WTC11 (cell line): Measurements from ENCODE around the gene SLC39A5. TPM values are rescaled to one million over a fixed set of nuclear protein-coding genes. Genes with fewer than 3 reads are reported as not detected.

Experiments used
- ATAC-seq: fragments of 200-7000 bp; cut with Tn5 transposase; 2 replicates; pipeline ENCODE4 v1.10.0; 2021; ENCODE audit warnings: mild to moderate bottlenecking, moderate library complexity
- CTCF ChIA-PET: fragments of 300-600 bp; sonication (Branson Sonifier 250); formaldehyde crosslinking; loops from one replicate; lab custom pipeline; 2021; ENCODE audit warnings: antibody characterized with exemption; lab: Charles Lee
- POLR2A ChIA-PET: fragments of 350-600 bp; sonication (Branson Sonifier 250); formaldehyde crosslinking; loops from one replicate; lab custom pipeline; 2021; ENCODE audit warnings: antibody characterized with exemption; lab: Charles Lee
- DNase-seq: peaks from one replicate; pipeline ENCODE4 v3.0.0; 2021; ENCODE audit warnings: low spot score
- H3K27ac Mint-ChIP-seq: 2 replicates; pipeline ENCODE4 v1.8.0; 2021; ENCODE audit warnings: mixed read lengths
- H3K27me3 Mint-ChIP-seq: 2 replicates; pipeline ENCODE4 v1.8.0; 2021; ENCODE audit warnings: low read depth, mild to moderate bottlenecking, moderate library complexity, mixed read lengths
- H3K36me3 Mint-ChIP-seq: 2 replicates; pipeline ENCODE4 v1.8.0; 2021; ENCODE audit warnings: mixed read lengths
- H3K4me1 Mint-ChIP-seq: 2 replicates; pipeline ENCODE4 v1.8.0; 2022; ENCODE audit warnings: mixed read lengths
- H3K4me3 Mint-ChIP-seq: 2 replicates; pipeline ENCODE4 v1.8.0; 2021; ENCODE audit warnings: mild to moderate bottlenecking, moderate library complexity, mixed read lengths
- H3K9me3 Mint-ChIP-seq: 2 replicates; pipeline ENCODE4 v1.8.0; 2021; ENCODE audit warnings: mixed read lengths
- ETV6 ChIP-seq: sonication (generic); formaldehyde crosslinking; IDR thresholded peaks from 2 replicates; pipeline ENCODE4 v1.8.1; 2022; ENCODE audit warnings: mild to moderate bottlenecking, missing genetic modification reagents
- FOXP1 ChIP-seq: sonication (generic); formaldehyde crosslinking; IDR thresholded peaks from 2 replicates; pipeline ENCODE4 v1.8.0; 2022; ENCODE audit warnings: missing genetic modification reagents, mild to moderate bottlenecking, moderate library complexity, borderline replicate concordance
- NR3C1 ChIP-seq: sonication (generic); formaldehyde crosslinking; conservative IDR thresholded peaks from 2 replicates; pipeline ENCODE4 v1.8.1; 2023; ENCODE audit warnings: low read depth, mild to moderate bottlenecking, missing genetic modification reagents
- RORB ChIP-seq: fragments of 250-450 bp; sonication (Bioruptor Pico); IDR thresholded peaks from 2 replicates; pipeline ENCODE4 v1.9.0; 2021; ENCODE audit warnings: mild to moderate bottlenecking
- ZNF138 ChIP-seq: sonication (generic); formaldehyde crosslinking; conservative IDR thresholded peaks from 2 replicates; pipeline ENCODE4 v1.8.1; 2022; ENCODE audit warnings: mild to moderate bottlenecking, moderate library complexity, missing genetic modification reagents
- ZNF263 ChIP-seq: sonication (generic); formaldehyde crosslinking; IDR thresholded peaks from 2 replicates; pipeline ENCODE4 v1.8.1; 2022; ENCODE audit warnings: low read depth, mild to moderate bottlenecking, moderate library complexity, missing genetic modification reagents
- total RNA-seq: library from RNA; stranded (reverse); gene quantifications from 3 replicates; pipeline ENCODE4 v1.2.3, GENCODE V29; 2021
- TF ChIP-seq, protein P1 (sequence below): sonication (generic); formaldehyde crosslinking; IDR thresholded peaks from 2 replicates; pipeline ENCODE4 v1.8.1; 2022; ENCODE audit warnings: mild to moderate bottlenecking, moderate library complexity, missing genetic modification reagents
- TF ChIP-seq, protein P2 (sequence below): sonication (generic); formaldehyde crosslinking; IDR thresholded peaks from 2 replicates; pipeline ENCODE4 v1.8.0; 2023; ENCODE audit warnings: missing genetic modification reagents
- TF ChIP-seq, protein P3 (sequence below): sonication (generic); formaldehyde crosslinking; IDR thresholded peaks from 2 replicates; pipeline ENCODE4 v1.8.1; 2023; ENCODE audit warnings: mild to moderate bottlenecking, moderate library complexity, missing genetic modification reagents
- TF ChIP-seq, protein P4 (sequence below): sonication (generic); formaldehyde crosslinking; IDR thresholded peaks from 2 replicates; pipeline ENCODE4 v1.8.0; 2023; ENCODE audit warnings: missing genetic modification reagents, mild to moderate bottlenecking, borderline replicate concordance
- TF ChIP-seq, protein P5 (sequence below): sonication (generic); formaldehyde crosslinking; IDR thresholded peaks from 2 replicates; pipeline ENCODE4 v1.8.0; 2022; ENCODE audit warnings: mild to moderate bottlenecking, missing genetic modification reagents
- TF ChIP-seq, protein P6 (sequence below): sonication (generic); formaldehyde crosslinking; IDR thresholded peaks from 2 replicates; pipeline ENCODE4 v1.8.0; 2023; ENCODE audit warnings: mild to moderate bottlenecking, missing genetic modification reagents
- TF ChIP-seq, protein P7 (sequence below): sonication (generic); formaldehyde crosslinking; IDR thresholded peaks from 2 replicates; pipeline ENCODE4 v1.8.1; 2022; ENCODE audit warnings: missing genetic modification reagents, borderline replicate concordance
- TF ChIP-seq, protein P8 (sequence below): sonication (generic); formaldehyde crosslinking; IDR thresholded peaks from 2 replicates; pipeline ENCODE4 v1.8.0; 2022; ENCODE audit warnings: mild to moderate bottlenecking, missing genetic modification reagents

The SLC39A5 gene
- total RNA-seq, 1 experiment from 2014 or later = 0.26 TPM

DNA sequence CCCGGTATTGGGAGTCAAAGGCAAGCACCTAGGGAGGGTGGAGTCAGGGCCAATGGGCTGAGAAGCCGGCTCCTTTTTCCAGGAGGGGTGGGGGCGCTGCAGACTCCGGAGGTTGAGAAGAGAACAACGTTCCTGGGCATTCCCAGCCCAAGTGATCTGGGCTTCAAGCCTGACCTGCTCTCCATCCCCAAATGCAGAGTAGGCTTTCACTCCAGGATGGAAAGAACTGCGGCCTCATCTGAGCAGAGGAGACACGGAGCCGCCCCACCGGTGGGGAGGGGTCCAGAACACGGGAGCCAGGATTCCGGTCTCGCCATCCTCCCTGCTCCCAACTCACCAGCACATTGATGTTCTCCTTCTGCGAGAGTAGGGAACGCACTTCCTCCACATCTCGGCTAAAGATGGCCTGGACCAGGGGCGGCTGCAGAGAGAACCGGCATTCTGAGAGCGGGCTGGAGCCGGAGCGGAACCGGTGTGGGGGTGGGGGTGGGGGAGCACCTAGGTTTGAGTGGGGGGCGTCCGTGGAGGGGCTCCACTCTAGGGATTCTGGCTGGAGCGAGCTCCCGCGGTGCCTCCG lies 27.7 kb downstream of the SLC39A5 start:
- ChIA-PET POLR2A (interaction anchor here (0.6 to 2.9 kb wide), 7 partner anchors 10 to 154 kb away, joined by 3 to 16 read pairs (median 3); partner anchors contain the start of genes COQ10A, PAN2, RNF41 and SMARCC2), CTCF (interaction anchor here (0.6 to 4.9 kb wide), 32 partner anchors 10 to 379 kb away, joined by 3 to 66 read pairs (median 6); partner anchors contain the start of genes COQ10A, ESYT1, GLS2 and IL23A)
- DNase-seq (peak; percentile 77), ATAC-seq (peak; percentile 79)
- H3K4me3 Mint-ChIP-seq = peak overlapping the region; percentile 95
- peaks cover 18% of the 10 kb centered on the region for H3K4me1 Mint-ChIP-seq
- no peak for TF ChIP-seq RORB (CRISPR knock-in tag)
- TF ChIP-seq NR3C1 = 0 out of 2 replicates have a peak, but pooled peaks have one; percentile 0
- H3K9me3 Mint-ChIP-seq = no peaks in the 10 kb centered on the region
- H3K27ac Mint-ChIP-seq = peak overlapping the region; percentile 92
- 0 out of 2 replicates have a peak, but pooled peaks cover 4% of the 10 kb centered on the region for H3K27me3 Mint-ChIP-seq
- peaks cover 35% of the 10 kb centered on the region for H3K36me3 Mint-ChIP-seq

DNA sequence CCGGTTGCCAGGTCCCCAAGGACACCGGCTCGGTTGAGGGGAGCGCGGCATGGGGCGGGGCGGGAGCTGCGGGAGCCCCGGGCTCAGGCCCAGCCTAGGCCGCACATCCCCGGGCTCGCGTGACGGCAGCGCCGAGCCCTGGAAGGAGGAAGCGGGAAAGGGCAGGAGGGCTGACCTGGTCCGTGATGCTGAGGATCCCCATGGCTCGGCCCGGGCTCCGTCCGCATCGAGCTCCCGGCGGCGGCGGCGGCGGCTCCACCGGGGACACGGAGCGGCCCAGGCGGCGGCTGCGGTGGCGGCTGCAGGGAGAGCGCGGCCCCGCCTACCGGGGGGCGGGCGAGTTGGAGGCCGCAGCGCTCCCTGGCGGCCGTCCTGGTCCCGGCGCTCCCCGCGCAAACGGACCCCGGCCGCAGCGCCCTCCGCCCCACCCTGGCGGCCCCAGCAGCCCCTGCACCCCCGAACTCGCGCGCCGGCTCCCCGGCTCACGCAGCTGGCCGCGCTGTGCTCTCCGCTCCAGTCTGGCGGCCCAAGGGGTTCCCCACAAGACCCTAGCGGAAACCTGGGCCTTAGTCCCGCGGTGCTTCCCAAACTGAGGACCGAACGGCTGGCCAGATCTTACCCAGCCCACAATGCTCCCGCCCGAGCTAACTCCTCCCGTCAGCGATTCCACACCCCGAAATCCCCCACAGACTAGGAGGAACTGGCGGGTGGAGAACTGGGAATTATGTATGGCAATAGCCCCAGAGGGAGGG lies 28.4 kb downstream of the SLC39A5 start, which contains the start of gene ANKRD52:
TSS of gene ANKRD52 (minus strand) at position 317 of the 752 bp plus-strand sequence. CDS start at position 202, 115 bp downstream.
- 0 out of 2 replicates have a peak, but pooled peaks cover 4% of the 10 kb centered on the region for H3K27me3 Mint-ChIP-seq
- H3K4me3 Mint-ChIP-seq = peak within 1 kb of the TSS; percentile 95
- H3K9me3 Mint-ChIP-seq = no peaks in the 10 kb centered on the region
- H3K4me1 Mint-ChIP-seq = peaks cover 18% of the 10 kb centered on the region
- CTCF ChIA-PET = interaction anchor here (0.5 to 4.9 kb wide), 38 partner anchors 9 to 379 kb away, joined by 3 to 66 read pairs (median 4); partner anchors contain the start of genes COQ10A, ESYT1, GLS2 and IL23A
- DNase-seq (peak; percentile 76), ATAC-seq (peak; percentile 74)
- peak within 1 kb of the TSS; percentile 92 for H3K27ac Mint-ChIP-seq
- peaks cover 28% of the 10 kb centered on the region for H3K36me3 Mint-ChIP-seq
- POLR2A ChIA-PET = interaction anchor here (0.8 to 2.9 kb wide), 6 partner anchors 9 to 154 kb away, joined by 3 to 16 read pairs (median 4); partner anchors contain the start of genes COQ10A, RNF41 and SMARCC2
- TF ChIP-seq, protein P1, sequence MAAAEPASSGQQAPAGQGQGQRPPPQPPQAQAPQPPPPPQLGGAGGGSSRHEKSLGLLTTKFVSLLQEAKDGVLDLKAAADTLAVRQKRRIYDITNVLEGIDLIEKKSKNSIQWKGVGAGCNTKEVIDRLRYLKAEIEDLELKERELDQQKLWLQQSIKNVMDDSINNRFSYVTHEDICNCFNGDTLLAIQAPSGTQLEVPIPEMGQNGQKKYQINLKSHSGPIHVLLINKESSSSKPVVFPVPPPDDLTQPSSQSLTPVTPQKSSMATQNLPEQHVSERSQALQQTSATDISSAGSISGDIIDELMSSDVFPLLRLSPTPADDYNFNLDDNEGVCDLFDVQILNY = peak; percentile 51; the same call in 1 of the 2 replicates
- TF ChIP-seq, protein P2, sequence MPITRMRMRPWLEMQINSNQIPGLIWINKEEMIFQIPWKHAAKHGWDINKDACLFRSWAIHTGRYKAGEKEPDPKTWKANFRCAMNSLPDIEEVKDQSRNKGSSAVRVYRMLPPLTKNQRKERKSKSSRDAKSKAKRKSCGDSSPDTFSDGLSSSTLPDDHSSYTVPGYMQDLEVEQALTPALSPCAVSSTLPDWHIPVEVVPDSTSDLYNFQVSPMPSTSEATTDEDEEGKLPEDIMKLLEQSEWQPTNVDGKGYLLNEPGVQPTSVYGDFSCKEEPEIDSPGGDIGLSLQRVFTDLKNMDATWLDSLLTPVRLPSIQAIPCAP (CRISPR knock-in tag) = peak; percentile 62; the same call in 1 of the 2 replicates
- TF ChIP-seq, protein P3, sequence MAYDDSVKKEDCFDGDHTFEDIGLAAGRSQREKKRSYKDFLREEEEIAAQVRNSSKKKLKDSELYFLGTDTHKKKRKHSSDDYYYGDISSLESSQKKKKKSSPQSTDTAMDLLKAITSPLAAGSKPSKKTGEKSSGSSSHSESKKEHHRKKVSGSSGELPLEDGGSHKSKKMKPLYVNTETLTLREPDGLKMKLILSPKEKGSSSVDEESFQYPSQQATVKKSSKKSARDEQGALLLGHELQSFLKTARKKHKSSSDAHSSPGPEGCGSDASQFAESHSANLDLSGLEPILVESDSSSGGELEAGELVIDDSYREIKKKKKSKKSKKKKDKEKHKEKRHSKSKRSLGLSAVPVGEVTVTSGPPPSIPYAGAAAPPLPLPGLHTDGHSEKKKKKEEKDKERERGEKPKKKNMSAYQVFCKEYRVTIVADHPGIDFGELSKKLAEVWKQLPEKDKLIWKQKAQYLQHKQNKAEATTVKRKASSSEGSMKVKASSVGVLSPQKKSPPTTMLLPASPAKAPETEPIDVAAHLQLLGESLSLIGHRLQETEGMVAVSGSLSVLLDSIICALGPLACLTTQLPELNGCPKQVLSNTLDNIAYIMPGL (CRISPR knock-in tag) = peak; percentile 88
- TF ChIP-seq, protein P4, sequence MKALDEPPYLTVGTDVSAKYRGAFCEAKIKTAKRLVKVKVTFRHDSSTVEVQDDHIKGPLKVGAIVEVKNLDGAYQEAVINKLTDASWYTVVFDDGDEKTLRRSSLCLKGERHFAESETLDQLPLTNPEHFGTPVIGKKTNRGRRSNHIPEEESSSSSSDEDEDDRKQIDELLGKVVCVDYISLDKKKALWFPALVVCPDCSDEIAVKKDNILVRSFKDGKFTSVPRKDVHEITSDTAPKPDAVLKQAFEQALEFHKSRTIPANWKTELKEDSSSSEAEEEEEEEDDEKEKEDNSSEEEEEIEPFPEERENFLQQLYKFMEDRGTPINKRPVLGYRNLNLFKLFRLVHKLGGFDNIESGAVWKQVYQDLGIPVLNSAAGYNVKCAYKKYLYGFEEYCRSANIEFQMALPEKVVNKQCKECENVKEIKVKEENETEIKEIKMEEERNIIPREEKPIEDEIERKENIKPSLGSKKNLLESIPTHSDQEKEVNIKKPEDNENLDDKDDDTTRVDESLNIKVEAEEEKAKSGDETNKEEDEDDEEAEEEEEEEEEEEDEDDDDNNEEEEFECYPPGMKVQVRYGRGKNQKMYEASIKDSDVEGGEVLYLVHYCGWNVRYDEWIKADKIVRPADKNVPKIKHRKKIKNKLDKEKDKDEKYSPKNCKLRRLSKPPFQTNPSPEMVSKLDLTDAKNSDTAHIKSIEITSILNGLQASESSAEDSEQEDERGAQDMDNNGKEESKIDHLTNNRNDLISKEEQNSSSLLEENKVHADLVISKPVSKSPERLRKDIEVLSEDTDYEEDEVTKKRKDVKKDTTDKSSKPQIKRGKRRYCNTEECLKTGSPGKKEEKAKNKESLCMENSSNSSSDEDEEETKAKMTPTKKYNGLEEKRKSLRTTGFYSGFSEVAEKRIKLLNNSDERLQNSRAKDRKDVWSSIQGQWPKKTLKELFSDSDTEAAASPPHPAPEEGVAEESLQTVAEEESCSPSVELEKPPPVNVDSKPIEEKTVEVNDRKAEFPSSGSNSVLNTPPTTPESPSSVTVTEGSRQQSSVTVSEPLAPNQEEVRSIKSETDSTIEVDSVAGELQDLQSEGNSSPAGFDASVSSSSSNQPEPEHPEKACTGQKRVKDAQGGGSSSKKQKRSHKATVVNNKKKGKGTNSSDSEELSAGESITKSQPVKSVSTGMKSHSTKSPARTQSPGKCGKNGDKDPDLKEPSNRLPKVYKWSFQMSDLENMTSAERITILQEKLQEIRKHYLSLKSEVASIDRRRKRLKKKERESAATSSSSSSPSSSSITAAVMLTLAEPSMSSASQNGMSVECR (CRISPR knock-in tag) = peak; percentile 30; the same call in 1 of the 2 replicates
- TF ChIP-seq FOXP1 (CRISPR knock-in tag) = 0 out of 2 replicates have a peak, but pooled peaks have one; percentile 32
- TF ChIP-seq, protein P5, sequence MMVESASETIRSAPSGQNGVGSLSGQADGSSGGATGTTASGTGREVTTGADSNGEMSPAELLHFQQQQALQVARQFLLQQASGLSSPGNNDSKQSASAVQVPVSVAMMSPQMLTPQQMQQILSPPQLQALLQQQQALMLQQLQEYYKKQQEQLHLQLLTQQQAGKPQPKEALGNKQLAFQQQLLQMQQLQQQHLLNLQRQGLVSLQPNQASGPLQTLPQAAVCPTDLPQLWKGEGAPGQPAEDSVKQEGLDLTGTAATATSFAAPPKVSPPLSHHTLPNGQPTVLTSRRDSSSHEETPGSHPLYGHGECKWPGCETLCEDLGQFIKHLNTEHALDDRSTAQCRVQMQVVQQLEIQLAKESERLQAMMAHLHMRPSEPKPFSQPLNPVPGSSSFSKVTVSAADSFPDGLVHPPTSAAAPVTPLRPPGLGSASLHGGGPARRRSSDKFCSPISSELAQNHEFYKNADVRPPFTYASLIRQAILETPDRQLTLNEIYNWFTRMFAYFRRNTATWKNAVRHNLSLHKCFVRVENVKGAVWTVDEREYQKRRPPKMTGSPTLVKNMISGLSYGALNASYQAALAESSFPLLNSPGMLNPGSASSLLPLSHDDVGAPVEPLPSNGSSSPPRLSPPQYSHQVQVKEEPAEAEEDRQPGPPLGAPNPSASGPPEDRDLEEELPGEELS (CRISPR knock-in tag) = peak; percentile 94
- TF ChIP-seq, protein P6, sequence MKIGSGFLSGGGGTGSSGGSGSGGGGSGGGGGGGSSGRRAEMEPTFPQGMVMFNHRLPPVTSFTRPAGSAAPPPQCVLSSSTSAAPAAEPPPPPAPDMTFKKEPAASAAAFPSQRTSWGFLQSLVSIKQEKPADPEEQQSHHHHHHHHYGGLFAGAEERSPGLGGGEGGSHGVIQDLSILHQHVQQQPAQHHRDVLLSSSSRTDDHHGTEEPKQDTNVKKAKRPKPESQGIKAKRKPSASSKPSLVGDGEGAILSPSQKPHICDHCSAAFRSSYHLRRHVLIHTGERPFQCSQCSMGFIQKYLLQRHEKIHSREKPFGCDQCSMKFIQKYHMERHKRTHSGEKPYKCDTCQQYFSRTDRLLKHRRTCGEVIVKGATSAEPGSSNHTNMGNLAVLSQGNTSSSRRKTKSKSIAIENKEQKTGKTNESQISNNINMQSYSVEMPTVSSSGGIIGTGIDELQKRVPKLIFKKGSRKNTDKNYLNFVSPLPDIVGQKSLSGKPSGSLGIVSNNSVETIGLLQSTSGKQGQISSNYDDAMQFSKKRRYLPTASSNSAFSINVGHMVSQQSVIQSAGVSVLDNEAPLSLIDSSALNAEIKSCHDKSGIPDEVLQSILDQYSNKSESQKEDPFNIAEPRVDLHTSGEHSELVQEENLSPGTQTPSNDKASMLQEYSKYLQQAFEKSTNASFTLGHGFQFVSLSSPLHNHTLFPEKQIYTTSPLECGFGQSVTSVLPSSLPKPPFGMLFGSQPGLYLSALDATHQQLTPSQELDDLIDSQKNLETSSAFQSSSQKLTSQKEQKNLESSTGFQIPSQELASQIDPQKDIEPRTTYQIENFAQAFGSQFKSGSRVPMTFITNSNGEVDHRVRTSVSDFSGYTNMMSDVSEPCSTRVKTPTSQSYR (CRISPR knock-in tag) = no peak
- TF ChIP-seq, protein P7, sequence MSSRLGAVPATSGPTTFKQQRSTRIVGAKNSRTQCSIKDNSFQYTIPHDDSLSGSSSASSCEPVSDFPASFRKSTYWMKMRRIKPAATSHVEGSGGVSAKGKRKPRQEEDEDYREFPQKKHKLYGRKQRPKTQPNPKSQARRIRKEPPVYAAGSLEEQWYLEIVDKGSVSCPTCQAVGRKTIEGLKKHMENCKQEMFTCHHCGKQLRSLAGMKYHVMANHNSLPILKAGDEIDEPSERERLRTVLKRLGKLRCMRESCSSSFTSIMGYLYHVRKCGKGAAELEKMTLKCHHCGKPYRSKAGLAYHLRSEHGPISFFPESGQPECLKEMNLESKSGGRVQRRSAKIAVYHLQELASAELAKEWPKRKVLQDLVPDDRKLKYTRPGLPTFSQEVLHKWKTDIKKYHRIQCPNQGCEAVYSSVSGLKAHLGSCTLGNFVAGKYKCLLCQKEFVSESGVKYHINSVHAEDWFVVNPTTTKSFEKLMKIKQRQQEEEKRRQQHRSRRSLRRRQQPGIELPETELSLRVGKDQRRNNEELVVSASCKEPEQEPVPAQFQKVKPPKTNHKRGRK (CRISPR knock-in tag) = no peak
- TF ChIP-seq ETV6 (CRISPR knock-in tag) = 0 out of 2 replicates have a peak, but pooled peaks have one; percentile 20
- TF ChIP-seq ZNF263 (CRISPR knock-in tag) = peak; percentile 38; the same call in 1 of the 2 replicates
- no peak for TF ChIP-seq ZNF138 (CRISPR knock-in tag)
- TF ChIP-seq, protein P8, sequence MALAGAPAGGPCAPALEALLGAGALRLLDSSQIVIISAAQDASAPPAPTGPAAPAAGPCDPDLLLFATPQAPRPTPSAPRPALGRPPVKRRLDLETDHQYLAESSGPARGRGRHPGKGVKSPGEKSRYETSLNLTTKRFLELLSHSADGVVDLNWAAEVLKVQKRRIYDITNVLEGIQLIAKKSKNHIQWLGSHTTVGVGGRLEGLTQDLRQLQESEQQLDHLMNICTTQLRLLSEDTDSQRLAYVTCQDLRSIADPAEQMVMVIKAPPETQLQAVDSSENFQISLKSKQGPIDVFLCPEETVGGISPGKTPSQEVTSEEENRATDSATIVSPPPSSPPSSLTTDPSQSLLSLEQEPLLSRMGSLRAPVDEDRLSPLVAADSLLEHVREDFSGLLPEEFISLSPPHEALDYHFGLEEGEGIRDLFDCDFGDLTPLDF (CRISPR knock-in tag) = no peak
